Measurements from ENCODE around the gene DTNB.

DNA sequence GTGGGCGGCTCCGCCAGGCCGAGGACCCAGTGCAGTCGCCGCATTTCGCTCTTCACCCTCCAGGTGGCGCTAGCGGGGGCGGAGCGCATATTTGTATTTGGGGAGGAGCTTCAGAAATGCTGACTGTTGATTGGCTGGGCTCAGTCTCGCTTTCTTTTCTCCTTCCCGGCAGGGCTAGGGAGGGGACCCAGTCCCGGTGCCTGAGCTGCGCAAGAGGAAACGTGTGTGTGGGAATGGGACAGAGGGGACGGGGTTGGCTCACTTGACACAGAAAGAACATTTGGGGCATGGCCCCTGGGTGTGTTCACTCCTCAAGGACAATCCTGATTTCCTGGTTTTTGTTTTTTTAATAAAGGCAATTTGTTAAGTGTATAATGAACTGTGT lies 311.3 kb downstream of the DTNB start:
- TF ChIP-seq CTCF (IDR thresholded peaks at IDR 0.05; ENCODE audit: poor library complexity) (peak; percentile 96), EZH2 (IDR thresholded peaks at IDR 0.05; ENCODE audit: borderline replicate concordance) (no peak)
